GM21367 (cell line): ENCODE results near the gene NTMT2.
A peak's percentile ranks its signal among the peaks of the same experiment; 100 is the strongest.
"Not testable (repeated sequence)": the region's sequence is repeated elsewhere in the genome, so short reads cannot be mapped to it uniquely, and the experiment has no call there.

ENCODE experiments used
- ATAC-seq: cut with Tn5 transposase; IDR thresholded peaks from one replicate; pipeline ENCODE4 v1.9.1; 2021; ENCODE audit not compliant: unreplicated experiment

Gene NTMT2

GRCh38 chr1:170145770-170146676, at the start of gene NTMT2:
Gene NTMT2 (plus strand): TSS chr1:170145959. CDS start chr1:170146108, 149 bp downstream.
- ATAC-seq: no peak

- no peak for ATAC-seq
These were observed 49.6 kb upstream of the NTMT2 start for GRCh38 chr1:170095976-170096748.

- ATAC-seq: no peak
These were observed 48.9 kb upstream of the NTMT2 start for GRCh38 chr1:170096806-170097340.

- ATAC-seq: no peak
These were observed 48.3 kb upstream of the NTMT2 start for GRCh38 chr1:170097449-170097948.

- not testable (repeated sequence) for ATAC-seq
These were observed 32.6 kb upstream of the NTMT2 start for GRCh38 chr1:170113140-170113539.

- no peak for ATAC-seq
These were observed 30.9 kb upstream of the NTMT2 start for GRCh38 chr1:170114906-170115305.

GRCh38 chr1:170122366-170122765, 23.4 kb upstream of the NTMT2 start:
- no peak for ATAC-seq

- no peak for ATAC-seq
These were observed 20.5 kb upstream of the NTMT2 start for GRCh38 chr1:170125269-170125668.

GRCh38 chr1:170126696-170127095, 19.1 kb upstream of the NTMT2 start:
- peak; percentile 91 for ATAC-seq

- no peak for ATAC-seq
These were observed 14.3 kb upstream of the NTMT2 start for GRCh38 chr1:170131450-170131849.

GRCh38 chr1:170131984-170132383, 13.8 kb upstream of the NTMT2 start:
- no peak for ATAC-seq

GRCh38 chr1:170133766-170134495, 11.8 kb upstream of the NTMT2 start:
- no peak for ATAC-seq

GRCh38 chr1:170134521-170134920, 11.2 kb upstream of the NTMT2 start:
- ATAC-seq: no peak

GRCh38 chr1:170140371-170140770, 5.4 kb upstream of the NTMT2 start:
- ATAC-seq: no peak

GRCh38 chr1:170145061-170145460, 698 bp upstream of the NTMT2 start:
- no peak for ATAC-seq

GRCh38 chr1:170146720-170147263, 1.0 kb downstream of the NTMT2 start:
- no peak for ATAC-seq

- ATAC-seq: no peak
These were observed 3.5 kb downstream of the NTMT2 start for GRCh38 chr1:170149241-170149640.

GRCh38 chr1:170150016-170150415, 4.3 kb downstream of the NTMT2 start:
- no peak for ATAC-seq

GRCh38 chr1:170150921-170151320, 5.2 kb downstream of the NTMT2 start:
- no peak for ATAC-seq

- ATAC-seq: no peak
These were observed 7.7 kb downstream of the NTMT2 start for GRCh38 chr1:170153417-170153816.

GRCh38 chr1:170155055-170155454, 9.3 kb downstream of the NTMT2 start:
- no peak for ATAC-seq
